Glutamatergic neuron (in vitro differentiated cells): ENCODE data around the gene MAP9. TPM values are rescaled to one million over a fixed set of nuclear protein-coding genes. Genes with fewer than 3 reads are reported as not detected.

ENCODE experiments used
- DNase-seq: peaks from one replicate; pipeline ENCODE4 v3.0.0; 2022
- H3K27ac Mint-ChIP-seq: one replicate; pipeline ENCODE4 v1.8.0; 2020; ENCODE audit warnings: mild to moderate bottlenecking, mixed read lengths, inconsistent platforms; ENCODE audit not compliant: unreplicated experiment
- H3K27me3 Mint-ChIP-seq: one replicate; pipeline ENCODE4 v1.8.0; 2020; ENCODE audit warnings: mild to moderate bottlenecking, moderate library complexity, mixed read lengths, inconsistent platforms; ENCODE audit not compliant: unreplicated experiment
- H3K36me3 Mint-ChIP-seq: one replicate; pipeline ENCODE4 v1.8.0; 2020; ENCODE audit warnings: mild to moderate bottlenecking, mixed read lengths, inconsistent platforms; ENCODE audit not compliant: unreplicated experiment
- H3K4me1 Mint-ChIP-seq: one replicate; pipeline ENCODE4 v1.8.0; 2020; ENCODE audit warnings: mild to moderate bottlenecking, low read depth, mixed read lengths, inconsistent platforms; ENCODE audit not compliant: unreplicated experiment
- H3K4me3 Mint-ChIP-seq: one replicate; pipeline ENCODE4 v1.8.0; 2020; ENCODE audit warnings: mild to moderate bottlenecking, mixed read lengths, inconsistent platforms; ENCODE audit not compliant: unreplicated experiment
- H3K9me3 Mint-ChIP-seq: one replicate; pipeline ENCODE4 v1.8.0; 2020; ENCODE audit warnings: mild to moderate bottlenecking, moderate library complexity, mixed read lengths, inconsistent platforms; ENCODE audit not compliant: unreplicated experiment
- total RNA-seq: library from RNA; stranded (reverse); fragmentation: NEBNext Ultra II Directional; extraction: Animal tissue kit (Norgen Biotek cat#: 25700); gene quantifications from one replicate; pipeline ENCODE4 v1.2.1, GENCODE V29; 2021; ENCODE audit not compliant: unreplicated experiment
- TF ChIP-seq, protein P1 (sequence below): fragments of 200-600 bp; sonication (generic); IDR thresholded peaks from one replicate; pipeline ENCODE4 v1.5.0; 2021; ENCODE audit not compliant: partially characterized antibody, unreplicated experiment

MAP9 gene
- total RNA-seq, 1 donor from 2014 or later: 8.1 TPM

- no peaks in the 10 kb centered on the region for H3K4me1 Mint-ChIP-seq
- no peaks in the 10 kb centered on the region for H3K36me3 Mint-ChIP-seq
These were observed 9.2 kb downstream of the MAP9 start for GRCh38 chr4:155367608-155368007.

GRCh38 chr4:155353923-155354540 is 22.7 kb downstream of the MAP9 start:
- H3K9me3 Mint-ChIP-seq: no peaks in the 10 kb centered on the region
- no peaks in the 10 kb centered on the region for H3K27me3 Mint-ChIP-seq
- no peak overlapping the region for H3K27ac Mint-ChIP-seq
- H3K4me1 Mint-ChIP-seq: no peaks in the 10 kb centered on the region
- TF ChIP-seq, protein P1, sequence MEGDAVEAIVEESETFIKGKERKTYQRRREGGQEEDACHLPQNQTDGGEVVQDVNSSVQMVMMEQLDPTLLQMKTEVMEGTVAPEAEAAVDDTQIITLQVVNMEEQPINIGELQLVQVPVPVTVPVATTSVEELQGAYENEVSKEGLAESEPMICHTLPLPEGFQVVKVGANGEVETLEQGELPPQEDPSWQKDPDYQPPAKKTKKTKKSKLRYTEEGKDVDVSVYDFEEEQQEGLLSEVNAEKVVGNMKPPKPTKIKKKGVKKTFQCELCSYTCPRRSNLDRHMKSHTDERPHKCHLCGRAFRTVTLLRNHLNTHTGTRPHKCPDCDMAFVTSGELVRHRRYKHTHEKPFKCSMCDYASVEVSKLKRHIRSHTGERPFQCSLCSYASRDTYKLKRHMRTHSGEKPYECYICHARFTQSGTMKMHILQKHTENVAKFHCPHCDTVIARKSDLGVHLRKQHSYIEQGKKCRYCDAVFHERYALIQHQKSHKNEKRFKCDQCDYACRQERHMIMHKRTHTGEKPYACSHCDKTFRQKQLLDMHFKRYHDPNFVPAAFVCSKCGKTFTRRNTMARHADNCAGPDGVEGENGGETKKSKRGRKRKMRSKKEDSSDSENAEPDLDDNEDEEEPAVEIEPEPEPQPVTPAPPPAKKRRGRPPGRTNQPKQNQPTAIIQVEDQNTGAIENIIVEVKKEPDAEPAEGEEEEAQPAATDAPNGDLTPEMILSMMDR: peak; percentile 80
- DNase-seq: peak; percentile 82
- no peak overlapping the region for H3K4me3 Mint-ChIP-seq
- no peaks in the 10 kb centered on the region for H3K36me3 Mint-ChIP-seq

More at GRCh38 chr4:155367608-155368007, 9.2 kb downstream of the MAP9 start:
- no peak overlapping the region for H3K27ac Mint-ChIP-seq
- H3K4me3 Mint-ChIP-seq: no peak overlapping the region
- no peak for DNase-seq
- H3K9me3 Mint-ChIP-seq: no peaks in the 10 kb centered on the region
- H3K27me3 Mint-ChIP-seq: no peaks in the 10 kb centered on the region
- TF ChIP-seq, protein P1: no peak

DNA sequence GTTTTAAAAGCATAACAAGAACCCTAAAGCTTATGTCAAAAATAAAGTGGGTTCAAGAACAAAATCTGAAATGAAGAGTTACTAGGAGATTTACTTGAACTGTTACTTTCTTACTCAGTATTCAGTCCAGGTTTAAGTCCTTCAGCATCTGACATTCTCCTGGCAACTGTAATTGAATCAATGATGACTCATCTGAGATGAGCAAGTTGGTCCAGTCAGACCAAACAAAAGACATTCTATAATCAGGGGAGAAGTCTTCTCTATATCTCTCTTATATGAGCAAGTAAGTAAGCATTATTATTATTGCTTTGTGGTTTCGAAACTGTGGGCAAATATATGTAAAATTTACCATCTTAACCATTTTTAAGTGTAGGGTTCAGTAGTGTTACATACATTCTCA is 34.6 kb downstream of the MAP9 start:
- no peaks in the 10 kb centered on the region for H3K36me3 Mint-ChIP-seq
- H3K9me3 Mint-ChIP-seq: peaks cover 1% of the 10 kb centered on the region
- TF ChIP-seq, protein P1: no peak
- DNase-seq: no peak
- no peaks in the 10 kb centered on the region for H3K4me1 Mint-ChIP-seq
- H3K27me3 Mint-ChIP-seq: no peaks in the 10 kb centered on the region
- H3K27ac Mint-ChIP-seq: no peak overlapping the region
- no peak overlapping the region for H3K4me3 Mint-ChIP-seq

GRCh38 chr4:155339999-155340398 is 36.8 kb downstream of the MAP9 start:
- Mint-ChIP-seq H3K9me3 (peaks cover 4% of the 10 kb centered on the region), H3K4me1 (no peaks in the 10 kb centered on the region), H3K4me3 (no peak overlapping the region), H3K36me3 (peaks cover 4% of the 10 kb centered on the region), H3K27me3 (no peaks in the 10 kb centered on the region), H3K27ac (no peak overlapping the region)
- TF ChIP-seq, protein P1: no peak
- no peak for DNase-seq

DNA sequence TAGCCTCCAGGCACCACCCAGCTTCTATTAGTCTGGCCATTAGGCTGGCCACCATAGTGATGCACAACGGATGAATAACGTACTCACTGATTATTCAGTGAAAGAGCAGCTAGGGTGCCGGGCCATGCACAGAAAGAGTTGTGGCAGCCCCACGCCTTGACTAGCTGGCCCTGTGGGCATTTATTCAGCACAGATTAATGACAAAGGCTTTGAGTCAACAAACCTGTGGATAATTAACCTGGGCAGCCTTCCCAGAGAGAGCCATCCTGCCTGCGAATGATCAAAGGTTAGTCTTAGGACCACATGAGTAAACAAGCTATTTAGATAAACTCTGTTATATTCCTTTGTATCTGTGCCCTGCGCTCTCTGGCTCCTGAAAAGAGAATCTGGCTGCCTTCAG is 37.2 kb downstream of the MAP9 start:
- H3K36me3 Mint-ChIP-seq: peaks cover 4% of the 10 kb centered on the region
- DNase-seq: no peak
- no peak overlapping the region for H3K27ac Mint-ChIP-seq
- peaks cover 4% of the 10 kb centered on the region for H3K9me3 Mint-ChIP-seq
- TF ChIP-seq, protein P1: no peak
- no peak overlapping the region for H3K4me3 Mint-ChIP-seq
- no peaks in the 10 kb centered on the region for H3K4me1 Mint-ChIP-seq
- no peaks in the 10 kb centered on the region for H3K27me3 Mint-ChIP-seq
